NCI-H1436 treated with DMSO at 0.1 percent for 48 hours (cell line): Measurements from ENCODE around the gene THSD4.

ENCODE experiments used
- DNase-seq: peaks from one replicate; lab custom pipeline; 2025; lab: John Stamatoyannopoulos, UW

Gene THSD4

GRCh38 chr15:71753346-71753745 is 638.1 kb downstream of the THSD4 start:
- no peak for DNase-seq

- no peak for DNase-seq
Observed at GRCh38 chr15:71754660-71755059, 639.4 kb downstream of the THSD4 start.

GRCh38 chr15:71755092-71755970 is 640.1 kb downstream of the THSD4 start:
- DNase-seq = no peak

GRCh38 chr15:71756599-71757352 is 641.5 kb downstream of the THSD4 start:
- no peak for DNase-seq

- no peak for DNase-seq
Observed at GRCh38 chr15:71757741-71758530, 642.7 kb downstream of the THSD4 start.

- DNase-seq = no peak
Observed at GRCh38 chr15:71758711-71759110, 643.4 kb downstream of the THSD4 start.

GRCh38 chr15:71760852-71761251 is 645.6 kb downstream of the THSD4 start:
- DNase-seq = no peak

- DNase-seq = no peak
Observed at GRCh38 chr15:71761649-71762048, 646.4 kb downstream of the THSD4 start.

- DNase-seq = no peak
Observed at GRCh38 chr15:71768184-71768583, 652.9 kb downstream of the THSD4 start.

- no peak for DNase-seq
Observed at GRCh38 chr15:71773206-71773859, 658.1 kb downstream of the THSD4 start.

- DNase-seq = no peak
Observed at GRCh38 chr15:71775856-71776255, 660.6 kb downstream of the THSD4 start.

- DNase-seq = no peak
Observed at GRCh38 chr15:71776304-71776703, 661.0 kb downstream of the THSD4 start.

- DNase-seq = no peak
Observed at GRCh38 chr15:71777216-71777943, 662.1 kb downstream of the THSD4 start.

GRCh38 chr15:71779073-71779797 is 664.0 kb downstream of the THSD4 start:
- DNase-seq = no peak

GRCh38 chr15:71780115-71780976 is 665.1 kb downstream of the THSD4 start:
- DNase-seq = no peak

- no peak for DNase-seq
Observed at GRCh38 chr15:71781179-71781964, 666.1 kb downstream of the THSD4 start.

GRCh38 chr15:71781965-71782265 is 666.6 kb downstream of the THSD4 start:
- no peak for DNase-seq

- no peak for DNase-seq
Observed at GRCh38 chr15:71782422-71783165, 667.3 kb downstream of the THSD4 start.
